Measurements from ENCODE around the gene RNPEP. TPM values are rescaled to one million over a fixed set of nuclear protein-coding genes. Genes with fewer than 3 reads are reported as not detected.
A peak's percentile ranks its signal among the peaks of the same experiment; 100 is the strongest.
"Not testable (repeated sequence)": the region's sequence is repeated elsewhere in the genome, so short reads cannot be mapped to it uniquely, and the experiment has no call there.

RNPEP gene
- total RNA-seq (2014; rRNA removed; shearing (Covaris generic)), result 61.4 and 63.8 TPM in 2 replicates
- 84.3 and 92.3 TPM in 2 replicates for polyA plus RNA-seq (2015; cell fraction: cytosol; rRNA removed)
- polyA plus RNA-seq (2015; cell fraction: nucleus; rRNA removed), result 69.7 and 74.8 TPM in 2 replicates

- in situ Hi-C loops (cut with HindIII; ENCODE audit: low pct_unique_long_range_greater_than_20kb, low sequenced_read_pairs), result no loop called here
These were observed at the start of gene RNPEP for GRCh38 chr1:201982623-201983379. RNPEP (plus strand) TSS chr1:201982648; CDS start chr1:201982667, 19 bp downstream.

GRCh38 chr1:201933840-201934430 lies 48.5 kb upstream of the RNPEP start:
- in situ Hi-C loops (cut with HindIII; ENCODE audit: low pct_unique_long_range_greater_than_20kb, low sequenced_read_pairs), result no loop called here
- no peak for DNase-seq (ENCODE audit: low read depth, low spot score)

More at GRCh38 chr1:201982623-201983379, at the start of gene RNPEP:
- peak; percentile 74 for DNase-seq (ENCODE audit: low read depth, low spot score)

- in situ Hi-C loops (cut with HindIII; ENCODE audit: low pct_unique_long_range_greater_than_20kb, low sequenced_read_pairs), result no loop called here
These were observed 44.7 kb upstream of the RNPEP start for GRCh38 chr1:201937624-201938213.

GRCh38 chr1:201938440-201939035 lies 43.9 kb upstream of the RNPEP start:
- DNase-seq (ENCODE audit: low read depth, low spot score), result no peak
- in situ Hi-C loops (cut with HindIII; ENCODE audit: low pct_unique_long_range_greater_than_20kb, low sequenced_read_pairs), result no loop called here

More at GRCh38 chr1:201937624-201938213, 44.7 kb upstream of the RNPEP start:
- DNase-seq (ENCODE audit: low read depth, low spot score), result no peak

GRCh38 chr1:201939148-201939547 lies 43.3 kb upstream of the RNPEP start:
- DNase-seq (ENCODE audit: low read depth, low spot score), result no peak
- in situ Hi-C loops (cut with HindIII; ENCODE audit: low pct_unique_long_range_greater_than_20kb, low sequenced_read_pairs), result no loop called here

- DNase-seq (ENCODE audit: low read depth, low spot score), result no peak
- in situ Hi-C loops (cut with HindIII; ENCODE audit: low pct_unique_long_range_greater_than_20kb, low sequenced_read_pairs), result no loop called here
These were observed 42.9 kb upstream of the RNPEP start for GRCh38 chr1:201939574-201939973.

GRCh38 chr1:201940316-201940715 lies 42.1 kb upstream of the RNPEP start:
- in situ Hi-C loops (cut with HindIII; ENCODE audit: low pct_unique_long_range_greater_than_20kb, low sequenced_read_pairs); DNase-seq (ENCODE audit: low read depth, low spot score): not testable (repeated sequence)

GRCh38 chr1:201941420-201942128 lies 40.9 kb upstream of the RNPEP start:
- in situ Hi-C loops (cut with HindIII; ENCODE audit: low pct_unique_long_range_greater_than_20kb, low sequenced_read_pairs), result no loop called here
- no peak for DNase-seq (ENCODE audit: low read depth, low spot score)

GRCh38 chr1:201942129-201942495 lies 40.3 kb upstream of the RNPEP start:
- in situ Hi-C loops (cut with HindIII; ENCODE audit: low pct_unique_long_range_greater_than_20kb, low sequenced_read_pairs), result no loop called here
- DNase-seq (ENCODE audit: low read depth, low spot score), result no peak

GRCh38 chr1:201944002-201944401 lies 38.4 kb upstream of the RNPEP start:
- no peak for DNase-seq (ENCODE audit: low read depth, low spot score)
- in situ Hi-C loops (cut with HindIII; ENCODE audit: low pct_unique_long_range_greater_than_20kb, low sequenced_read_pairs), result no loop called here

- in situ Hi-C loops (cut with HindIII; ENCODE audit: low pct_unique_long_range_greater_than_20kb, low sequenced_read_pairs), result no loop called here
- DNase-seq (ENCODE audit: low read depth, low spot score), result no peak
These were observed 37.8 kb upstream of the RNPEP start for GRCh38 chr1:201944639-201945038.

- DNase-seq (ENCODE audit: low read depth, low spot score), result no peak
These were observed 37.3 kb upstream of the RNPEP start for GRCh38 chr1:201945157-201945556.

GRCh38 chr1:201945863-201946223 lies 36.6 kb upstream of the RNPEP start:
- in situ Hi-C loops (cut with HindIII; ENCODE audit: low pct_unique_long_range_greater_than_20kb, low sequenced_read_pairs), result no loop called here

More at GRCh38 chr1:201945157-201945556, 37.3 kb upstream of the RNPEP start:
- in situ Hi-C loops (cut with HindIII; ENCODE audit: low pct_unique_long_range_greater_than_20kb, low sequenced_read_pairs), result no loop called here

GRCh38 chr1:201946224-201946908 lies 36.1 kb upstream of the RNPEP start, which contains the start of gene LMOD1:
LMOD1 (minus strand) TSS chr1:201946548; CDS start chr1:201946340, 208 bp downstream.
- DNase-seq (ENCODE audit: low read depth, low spot score), result no peak
- in situ Hi-C loops (cut with HindIII; ENCODE audit: low pct_unique_long_range_greater_than_20kb, low sequenced_read_pairs), result no loop called here

More at GRCh38 chr1:201945863-201946223, 36.6 kb upstream of the RNPEP start:
- DNase-seq (ENCODE audit: low read depth, low spot score), result no peak

GRCh38 chr1:201947697-201948008 lies 34.8 kb upstream of the RNPEP start:
- in situ Hi-C loops (cut with HindIII; ENCODE audit: low pct_unique_long_range_greater_than_20kb, low sequenced_read_pairs), result no loop called here
- DNase-seq (ENCODE audit: low read depth, low spot score), result no peak

GRCh38 chr1:201949491-201949890 lies 33.0 kb upstream of the RNPEP start:
- in situ Hi-C loops (cut with HindIII; ENCODE audit: low pct_unique_long_range_greater_than_20kb, low sequenced_read_pairs), result no loop called here

More at GRCh38 chr1:201949491-201949890, 33.0 kb upstream of the RNPEP start:
- no peak for DNase-seq (ENCODE audit: low read depth, low spot score)
